Kidney (tissue), 14 donors: ENCODE data around the gene HIPK1. TPM values are rescaled to one million over a fixed set of nuclear protein-coding genes. Genes with fewer than 3 reads are reported as not detected.

Experiments
- DNase-seq, 5 donors: peaks; one replicate each; pipeline ENCODE4 v3.0.0-alpha.2; 2013 to 2020
- FAIRE-seq: peaks from 2 replicates; lab custom pipeline; 2012; peaks lifted over from hg19 to GRCh38; lab: Jason Lieb, UNC
- H3K27ac ChIP-seq, 2 donors: one replicate each; pipeline ENCODE4 v1.7.0; 2013; ENCODE audit warnings: low read depth in 2 of 2, low read length in 2 of 2, inconsistent platforms in 1 of 2
- H3K27me3 ChIP-seq: one replicate; pipeline ENCODE4 v1.7.1; 2013; ENCODE audit warnings: low read length, inconsistent platforms; ENCODE audit not compliant: control insufficient read depth, insufficient read depth
- H3K36me3 ChIP-seq, 3 donors: one replicate each; pipeline versions ENCODE4 v1.7.0 to v1.7.1; 2013; ENCODE audit warnings: low read length in 3 of 3, control low read depth in 1 of 3, inconsistent platforms in 1 of 3; ENCODE audit not compliant: insufficient read depth in 3 of 3, control insufficient read depth in 2 of 3
- H3K4me1 ChIP-seq, 3 donors: one replicate each; pipeline versions ENCODE4 v1.7.0 to v1.7.1; 2013; ENCODE audit warnings: low read length in 3 of 3, inconsistent platforms in 1 of 3, low read depth in 1 of 3; ENCODE audit not compliant: control insufficient read depth in 2 of 3, insufficient read depth in 2 of 3
- H3K4me3 ChIP-seq, 3 donors: one replicate each; pipeline versions ENCODE4 v1.7.0 to v1.8.1; 2013; ENCODE audit warnings: low read length in 3 of 3, control low read depth in 1 of 3, inconsistent platforms in 1 of 3
- H3K9ac ChIP-seq, 3 donors: one replicate each; pipeline versions ENCODE4 v1.7.0 to v1.7.1; 2013; ENCODE audit warnings: low read length in 3 of 3, control low read depth in 1 of 3, inconsistent platforms in 1 of 3
- H3K9me3 ChIP-seq, 3 donors: one replicate each; pipeline versions ENCODE4 v1.7.0 to v1.7.1; 2013; ENCODE audit warnings: low read length in 3 of 3, control low read depth in 1 of 3, inconsistent platforms in 1 of 3; ENCODE audit not compliant: control insufficient read depth in 2 of 3, insufficient read depth in 1 of 3
- CTCF ChIP-seq: IDR thresholded peaks from 3 replicates; pipeline ENCODE4 v1.5.1; 2012; ENCODE audit warnings: mild to moderate bottlenecking, moderate library complexity, borderline replicate concordance; ENCODE audit not compliant: insufficient read depth; ENCODE audit errors: extremely low read depth
- intact Hi-C: fragments of 100-400 bp; cut with DNase I; formaldehyde crosslinking; loops from one replicate; pipeline ENCODE4 v1.11.1; 2022
- polyA plus RNA-seq: library from polyadenylated mRNA; stranded (reverse); fragments of 350-450 nt; fragmentation: Illumina TruSeq; extraction: RNeasy Lipid Tissue Mini Kit (QIAGEN cat#74804); gene quantifications from one replicate; pipeline ENCODE4 v1.2.3, GENCODE V29; 2014; ENCODE audit warnings: low read depth, low replicate concordance; ENCODE audit not compliant: insufficient read depth
- total RNA-seq: library from RNA; stranded (reverse); fragmentation: NEBNext Ultra II Directional; extraction: Animal tissue kit (Norgen Biotek cat#: 25700); gene quantifications from one replicate; pipeline ENCODE4 v1.2.1, GENCODE V29; 2021
- donor health status: control.
- donor health status: control.
- donor health status: control.
- donor health status: control.
- donor health status: control.
- donor health status: DM: yes; HTN: yes; CAD: no.
- donor health status: Normal renal cell carcinoma (clear cell type).

HIPK1 gene
- total and polyA plus RNA-seq, 2 donors from 2014 or later, result 8.4 to 65.0 TPM

GRCh38 chr1:113986802-113987201 lies 57.7 kb downstream of the HIPK1 start:
- no peaks in the 10 kb centered on the region for H3K36me3 ChIP-seq
- H3K4me1 ChIP-seq, result peaks cover 0 to 17% (median 4%) of the 10 kb centered on the region in 3 donors
- intact Hi-C loops, result no loop called here
- no peaks in the 10 kb centered on the region for H3K27me3 ChIP-seq
- FAIRE-seq (no peak), DNase-seq (no peak)
- TF ChIP-seq CTCF, result no peak
- H3K27ac ChIP-seq, result no peak overlapping the region
- no peaks in the 10 kb centered on the region for H3K9me3 ChIP-seq
- no peak overlapping the region for H3K9ac ChIP-seq
- no peak overlapping the region for H3K4me3 ChIP-seq

GRCh38 chr1:113987259-113987658 lies 58.1 kb downstream of the HIPK1 start:
- DNase-seq, result no peak
- Histone ChIP-seq H3K27me3 (no peaks in the 10 kb centered on the region), H3K9me3 (no peaks in the 10 kb centered on the region), H3K9ac (no peak overlapping the region), H3K27ac (no peak overlapping the region), H3K36me3 (no peaks in the 10 kb centered on the region), H3K4me1 (peaks cover 0 to 17% (median 4%) of the 10 kb centered on the region in 3 donors), H3K4me3 (no peak overlapping the region)
- FAIRE-seq, result no peak
- intact Hi-C loops, result no loop called here
- TF ChIP-seq CTCF, result no peak

- H3K9me3 ChIP-seq, result peaks cover 0 to 6% (median 0%) of the 10 kb centered on the region in 3 donors
- H3K4me1 ChIP-seq, result no peaks in the 10 kb centered on the region
- no peak overlapping the region for H3K27ac ChIP-seq
- TF ChIP-seq CTCF, result no peak
- no peak for FAIRE-seq
- DNase-seq, result no peak
- H3K9ac ChIP-seq, result no peak overlapping the region
- no peaks in the 10 kb centered on the region for H3K36me3 ChIP-seq
- H3K4me3 ChIP-seq, result no peak overlapping the region
- no peaks in the 10 kb centered on the region for H3K27me3 ChIP-seq
- intact Hi-C loops, result no loop called here
These were observed 61.4 kb downstream of the HIPK1 start for GRCh38 chr1:113990530-113990929.

- H3K9me3 ChIP-seq, result peaks cover 0 to 8% (median under 1%) of the 10 kb centered on the region in 3 donors
These were observed 61.8 kb downstream of the HIPK1 start for GRCh38 chr1:113990961-113991360.

More at GRCh38 chr1:113990961-113991360, 61.8 kb downstream of the HIPK1 start:
- no peak overlapping the region for H3K27ac ChIP-seq
- no peak for DNase-seq
- intact Hi-C loops, result no loop called here
- H3K36me3 ChIP-seq, result no peaks in the 10 kb centered on the region
- FAIRE-seq, result no peak
- no peak for TF ChIP-seq CTCF
- no peaks in the 10 kb centered on the region for H3K27me3 ChIP-seq
- no peak overlapping the region for H3K9ac ChIP-seq
- H3K4me1 ChIP-seq, result no peaks in the 10 kb centered on the region
- no peak overlapping the region for H3K4me3 ChIP-seq
